HEK293 (cell line): ENCODE measurements around the gene DUOX1.
A peak's percentile ranks its signal among the peaks of the same experiment; 100 is the strongest.

Experiments used
- BCL11B ChIP-seq: fragments of 450-650 bp; formaldehyde crosslinking; IDR thresholded peaks from 2 replicates; pipeline ENCODE4 v1.5.1; 2016; ENCODE audit warnings: low read depth, missing biosample characterization, missing genetic modification characterization
- GLI4 ChIP-seq: fragments of 450-650 bp; formaldehyde crosslinking; IDR thresholded peaks from 2 replicates; pipeline ENCODE4 v1.5.1; 2016; ENCODE audit warnings: missing biosample characterization, missing genetic modification characterization
- HOXC10 ChIP-seq: sonication (generic); formaldehyde crosslinking; IDR thresholded peaks from 2 replicates; pipeline ENCODE4 v1.8.1; 2023; ENCODE audit warnings: mild to moderate bottlenecking, missing genetic modification reagents
- INSM2 ChIP-seq: fragments of 450-650 bp; formaldehyde crosslinking; IDR thresholded peaks from 2 replicates; pipeline ENCODE4 v1.5.1; 2016; ENCODE audit warnings: missing biosample characterization, missing genetic modification characterization
- OVOL3 ChIP-seq: fragments of 450-650 bp; formaldehyde crosslinking; IDR thresholded peaks from 2 replicates; pipeline ENCODE4 v1.5.1; 2016; ENCODE audit warnings: missing biosample characterization, missing genetic modification characterization
- PRDM10 ChIP-seq: fragments of 450-650 bp; formaldehyde crosslinking; IDR thresholded peaks from 2 replicates; pipeline ENCODE4 v1.5.1; 2016; ENCODE audit warnings: missing biosample characterization, missing genetic modification characterization
- SETDB1 ChIP-seq: IDR thresholded peaks from one replicate; pipeline ENCODE4 v1.6.1; 2017; ENCODE audit warnings: mild to moderate bottlenecking, low read length, moderate library complexity, mixed read lengths; ENCODE audit not compliant: insufficient read length
- SP2 ChIP-seq: fragments of 450-650 bp; formaldehyde crosslinking; IDR thresholded peaks from 2 replicates; pipeline ENCODE4 v1.5.1; 2016; ENCODE audit warnings: missing biosample characterization, missing genetic modification characterization
- ZBTB6 ChIP-seq: fragments of 450-650 bp; formaldehyde crosslinking; IDR thresholded peaks from 2 replicates; pipeline ENCODE4 v1.5.1; 2017; ENCODE audit warnings: missing biosample characterization, missing genetic modification characterization
- ZBTB8A ChIP-seq: fragments of 450-650 bp; formaldehyde crosslinking; IDR thresholded peaks from 2 replicates; pipeline ENCODE4 v1.5.1; 2016; ENCODE audit warnings: missing biosample characterization, missing genetic modification characterization
- ZFHX2 ChIP-seq: fragments of 450-650 bp; formaldehyde crosslinking; conservative IDR thresholded peaks from 2 replicates; pipeline ENCODE4 v1.5.1; 2016; ENCODE audit warnings: missing biosample characterization, missing genetic modification characterization
- ZFP69B ChIP-seq: fragments of 450-650 bp; formaldehyde crosslinking; IDR thresholded peaks from 2 replicates; pipeline ENCODE4 v1.5.1; 2016; ENCODE audit warnings: missing biosample characterization, missing genetic modification characterization
- ZNF132 ChIP-seq: fragments of 450-650 bp; formaldehyde crosslinking; IDR thresholded peaks from 2 replicates; pipeline ENCODE4 v1.5.1; 2017; ENCODE audit warnings: missing biosample characterization, missing genetic modification characterization, borderline replicate concordance
- ZNF138 ChIP-seq: fragments of 450-650 bp; formaldehyde crosslinking; IDR thresholded peaks from 2 replicates; pipeline ENCODE4 v1.5.1; 2016; ENCODE audit warnings: missing biosample characterization, missing genetic modification characterization, borderline replicate concordance
- ZNF146 ChIP-seq: fragments of 450-650 bp; formaldehyde crosslinking; IDR thresholded peaks from 2 replicates; pipeline ENCODE4 v1.5.1; 2016; ENCODE audit warnings: missing biosample characterization, missing genetic modification characterization
- ZNF169 ChIP-seq: fragments of 450-650 bp; formaldehyde crosslinking; IDR thresholded peaks from 2 replicates; pipeline ENCODE4 v1.5.1; 2016; ENCODE audit warnings: missing biosample characterization, missing genetic modification characterization
- ZNF362 ChIP-seq: fragments of 450-650 bp; formaldehyde crosslinking; IDR thresholded peaks from 2 replicates; pipeline ENCODE4 v1.5.1; 2016; ENCODE audit warnings: missing biosample characterization, missing genetic modification characterization
- ZNF600 ChIP-seq: fragments of 450-650 bp; formaldehyde crosslinking; IDR thresholded peaks from 2 replicates; pipeline ENCODE4 v1.5.1; 2016; ENCODE audit warnings: missing biosample characterization, missing genetic modification characterization
- ZNF626 ChIP-seq: fragments of 450-650 bp; sonication (Bioruptor Pico); formaldehyde crosslinking; IDR thresholded peaks from 2 replicates; pipeline ENCODE4 v1.5.1; 2018; ENCODE audit warnings: missing biosample characterization, missing genetic modification characterization, inconsistent platforms
- ZNF692 ChIP-seq: fragments of 450-650 bp; formaldehyde crosslinking; IDR thresholded peaks from 2 replicates; pipeline ENCODE4 v1.5.1; 2016; ENCODE audit warnings: missing biosample characterization, missing genetic modification characterization
- ZNF768 ChIP-seq: fragments of 450-650 bp; formaldehyde crosslinking; IDR thresholded peaks from 2 replicates; pipeline ENCODE4 v1.5.1; 2018; ENCODE audit warnings: missing biosample characterization, mild to moderate bottlenecking, missing genetic modification characterization
- ZNF777 ChIP-seq: fragments of 450-650 bp; formaldehyde crosslinking; IDR thresholded peaks from 2 replicates; pipeline ENCODE4 v1.5.1; 2017; ENCODE audit warnings: missing biosample characterization, missing genetic modification characterization, borderline replicate concordance
- ZSCAN18 ChIP-seq: fragments of 450-650 bp; formaldehyde crosslinking; IDR thresholded peaks from 2 replicates; pipeline ENCODE4 v1.5.1; 2016; ENCODE audit warnings: missing biosample characterization, missing genetic modification characterization
- ZSCAN4 ChIP-seq: fragments of 450-650 bp; formaldehyde crosslinking; IDR thresholded peaks from 2 replicates; pipeline ENCODE4 v1.5.1; 2017; ENCODE audit warnings: missing biosample characterization, missing genetic modification characterization
- ZSCAN5A ChIP-seq: fragments of 450-650 bp; formaldehyde crosslinking; IDR thresholded peaks from 2 replicates; pipeline ENCODE4 v1.5.1; 2016; ENCODE audit warnings: missing biosample characterization, missing genetic modification characterization

Gene DUOX1

GRCh38 chr15:45200001-45200798 lies 70.4 kb downstream of the DUOX1 start (continued):
- peak; percentile 62; the same call in 1 of the 2 replicates for TF ChIP-seq ZFP69B
- peak; percentile 10; the same call in 1 of the 2 replicates for TF ChIP-seq ZBTB8A
- peak; percentile 92 for TF ChIP-seq ZNF600 (tag by site-specific recombination)
- TF ChIP-seq ZNF138 (tag by site-specific recombination), result no peak
- TF ChIP-seq ZNF768, result no peak
- peak; percentile 65; the same call in 1 of the 2 replicates for TF ChIP-seq OVOL3
- TF ChIP-seq ZSCAN5A (tag by site-specific recombination), result 0 out of 2 replicates have a peak, but pooled peaks have one; percentile 21
- TF ChIP-seq ZFHX2, result peak; percentile 66
- no peak for TF ChIP-seq HOXC10 (CRISPR knock-in tag)
- peak; percentile 81 for TF ChIP-seq PRDM10 (tag by site-specific recombination)
- TF ChIP-seq SP2 (tag by site-specific recombination), result peak; percentile 36; the same call in 1 of the 2 replicates
- 0 out of 2 replicates have a peak, but pooled peaks have one; percentile 67 for TF ChIP-seq GLI4
- peak; percentile 67; the same call in 1 of the 2 replicates for TF ChIP-seq BCL11B (tag by site-specific recombination)
- TF ChIP-seq ZSCAN18 (tag by site-specific recombination), result 0 out of 2 replicates have a peak, but pooled peaks have one; percentile 42
- TF ChIP-seq ZNF169, result no peak
- no peak for TF ChIP-seq ZNF626 (tag by site-specific recombination)
- 0 out of 2 replicates have a peak, but pooled peaks have one; percentile 29 for TF ChIP-seq ZSCAN4 (tag by site-specific recombination)
- no peak for TF ChIP-seq ZNF146
- no peak for TF ChIP-seq ZNF132
- TF ChIP-seq SETDB1, result no peak
- TF ChIP-seq ZNF692 (tag by site-specific recombination), result peak; percentile 72
- peak; percentile 76; the same call in 1 of the 2 replicates for TF ChIP-seq ZNF362 (tag by site-specific recombination)
- no peak for TF ChIP-seq ZNF777 (tag by site-specific recombination)
- no peak for TF ChIP-seq ZBTB6 (tag by site-specific recombination)
- TF ChIP-seq INSM2 (tag by site-specific recombination), result no peak
